ENCODE data around the gene SESN1.

SESN1 gene

DNA sequence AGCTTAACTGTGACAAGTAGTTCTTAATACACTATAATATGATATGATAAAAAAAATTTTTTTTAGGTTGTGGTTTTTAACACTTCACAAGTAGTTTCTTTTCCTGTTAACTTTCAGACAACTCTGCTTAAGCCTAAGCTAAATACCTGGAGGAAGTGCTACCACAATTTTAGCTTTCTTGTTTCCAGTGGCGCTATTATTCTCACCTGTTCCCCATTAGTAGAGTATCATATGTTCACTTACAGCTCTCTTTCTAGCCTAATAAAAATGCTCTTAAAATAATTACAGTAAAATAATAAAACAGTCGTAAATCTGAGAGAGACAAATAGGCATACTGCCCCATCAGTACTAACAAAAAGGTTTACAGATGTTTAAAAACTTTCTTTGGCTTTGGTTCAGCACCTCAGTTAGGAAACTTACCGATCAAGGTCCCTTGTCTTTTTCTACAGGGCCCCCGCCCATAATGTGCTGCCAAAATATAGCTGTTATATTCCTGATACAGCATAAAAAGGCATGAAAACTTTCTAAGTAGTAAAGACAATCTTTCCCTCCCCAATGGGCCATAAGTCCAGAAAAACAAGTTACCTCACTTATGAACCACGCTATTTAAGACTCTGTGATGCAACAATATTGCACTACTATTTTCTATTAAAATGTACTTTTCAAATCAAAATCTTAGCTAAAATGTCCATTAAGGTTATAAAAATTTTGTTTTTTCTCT, 57.9 kb downstream of the SESN1 start:
- DNase-seq (ENCODE audit: insufficient read length, low spot score) (no peak), FAIRE-seq (no peak)
- no peak for TF ChIP-seq PAX5 (IDR thresholded peaks at IDR 0.05; ENCODE audit: insufficient read depth, low read length, severe bottlenecking)
- no peak for TF ChIP-seq POU2F2 (IDR thresholded peaks at IDR 0.05; ENCODE audit: low read depth, low read length)
- TF ChIP-seq SPI1 (IDR thresholded peaks at IDR 0.05; ENCODE audit: low read depth, low read length), result no peak
- TF ChIP-seq POLR2AphosphoS5 (IDR thresholded peaks at IDR 0.05; ENCODE audit: low read depth, low read length), result no peak
- no peak for TF ChIP-seq POLR2A (IDR thresholded peaks at IDR 0.05; ENCODE audit: low read depth, low read length)
- no peak for TF ChIP-seq TAF1 (IDR thresholded peaks at IDR 0.05; ENCODE audit: low read depth, low read length)

DNA sequence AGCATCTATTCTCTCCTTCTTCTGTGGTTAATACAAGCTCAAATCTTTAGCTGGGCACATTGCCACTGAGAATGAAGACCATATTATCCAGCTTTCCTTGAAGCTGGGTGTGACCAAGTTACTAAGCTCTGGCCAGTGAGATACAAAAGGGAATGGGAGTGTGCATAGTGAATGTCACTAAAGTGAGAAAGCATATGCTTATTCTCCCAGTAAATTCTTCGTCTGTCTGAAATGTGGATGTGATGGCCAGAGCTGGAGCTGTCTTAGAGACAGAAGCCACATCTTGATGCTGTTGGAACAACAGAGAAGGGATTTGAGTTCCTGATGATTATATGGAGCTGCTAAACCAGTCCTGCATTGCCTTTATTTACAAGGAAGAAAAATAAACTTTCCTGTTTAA, 60.1 kb downstream of the SESN1 start:
- no peak for TF ChIP-seq TAF1 (IDR thresholded peaks at IDR 0.05; ENCODE audit: low read depth, low read length)
- TF ChIP-seq SPI1 (IDR thresholded peaks at IDR 0.05; ENCODE audit: low read depth, low read length), result no peak
- TF ChIP-seq PAX5 (IDR thresholded peaks at IDR 0.05; ENCODE audit: insufficient read depth, low read length, severe bottlenecking), result no peak
- TF ChIP-seq POLR2AphosphoS5 (IDR thresholded peaks at IDR 0.05; ENCODE audit: low read depth, low read length), result no peak
- no peak for TF ChIP-seq POU2F2 (IDR thresholded peaks at IDR 0.05; ENCODE audit: low read depth, low read length)
- TF ChIP-seq POLR2A (IDR thresholded peaks at IDR 0.05; ENCODE audit: low read depth, low read length), result no peak
- DNase-seq (ENCODE audit: insufficient read length, low spot score), result no peak
- FAIRE-seq, result no peak

GRCh38 chr6:109033655-109034054, 61.0 kb downstream of the SESN1 start:
- no peak for FAIRE-seq
- no peak for DNase-seq (ENCODE audit: insufficient read length, low spot score)

DNA sequence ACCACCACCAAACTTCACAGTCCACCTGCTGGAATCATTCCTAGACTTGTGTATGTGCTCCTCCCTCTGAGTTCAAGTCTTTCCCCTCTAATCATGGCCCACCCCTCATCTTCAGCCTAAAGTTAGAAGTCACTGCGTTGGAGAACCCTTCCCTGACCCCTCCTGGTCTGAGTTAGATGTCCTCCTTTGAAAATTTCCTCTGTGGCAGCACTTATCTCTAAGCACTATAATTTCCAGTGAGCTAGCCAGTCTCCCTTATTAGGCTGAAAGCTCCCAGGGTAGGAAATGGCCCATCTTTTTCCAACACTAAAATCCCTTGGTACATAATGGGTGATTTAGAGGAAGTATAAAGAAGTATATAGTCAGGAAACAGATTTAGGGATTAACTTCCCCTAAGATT, 63.2 kb downstream of the SESN1 start:
- no peak for FAIRE-seq
- DNase-seq (ENCODE audit: insufficient read length, low spot score), result no peak
- TF ChIP-seq PAX5 (IDR thresholded peaks at IDR 0.05; ENCODE audit: insufficient read depth, low read length, severe bottlenecking) (no peak), POLR2A (IDR thresholded peaks at IDR 0.05; ENCODE audit: low read depth, low read length) (no peak), POU2F2 (IDR thresholded peaks at IDR 0.05; ENCODE audit: low read depth, low read length) (no peak), POLR2AphosphoS5 (IDR thresholded peaks at IDR 0.05; ENCODE audit: low read depth, low read length) (no peak), TAF1 (IDR thresholded peaks at IDR 0.05; ENCODE audit: low read depth, low read length) (no peak), SPI1 (IDR thresholded peaks at IDR 0.05; ENCODE audit: low read depth, low read length) (no peak)

More at GRCh38 chr6:109033655-109034054, 61.0 kb downstream of the SESN1 start:
- TF ChIP-seq POU2F2 (IDR thresholded peaks at IDR 0.05; ENCODE audit: low read depth, low read length) (no peak), PAX5 (IDR thresholded peaks at IDR 0.05; ENCODE audit: insufficient read depth, low read length, severe bottlenecking) (no peak), POLR2AphosphoS5 (IDR thresholded peaks at IDR 0.05; ENCODE audit: low read depth, low read length) (no peak), SPI1 (IDR thresholded peaks at IDR 0.05; ENCODE audit: low read depth, low read length) (no peak), TAF1 (IDR thresholded peaks at IDR 0.05; ENCODE audit: low read depth, low read length) (no peak), POLR2A (IDR thresholded peaks at IDR 0.05; ENCODE audit: low read depth, low read length) (no peak)

- no peak for DNase-seq (ENCODE audit: insufficient read length, low spot score)
- no peak for FAIRE-seq
- TF ChIP-seq POU2F2 (IDR thresholded peaks at IDR 0.05; ENCODE audit: low read depth, low read length) (no peak), PAX5 (IDR thresholded peaks at IDR 0.05; ENCODE audit: insufficient read depth, low read length, severe bottlenecking) (no peak), POLR2A (IDR thresholded peaks at IDR 0.05; ENCODE audit: low read depth, low read length) (no peak), SPI1 (IDR thresholded peaks at IDR 0.05; ENCODE audit: low read depth, low read length) (no peak), TAF1 (IDR thresholded peaks at IDR 0.05; ENCODE audit: low read depth, low read length) (no peak), POLR2AphosphoS5 (IDR thresholded peaks at IDR 0.05; ENCODE audit: low read depth, low read length) (no peak)
Observed at GRCh38 chr6:109029313-109029712, 65.3 kb downstream of the SESN1 start.

- DNase-seq (ENCODE audit: insufficient read length, low spot score) (no peak), FAIRE-seq (no peak)
- TF ChIP-seq SPI1 (IDR thresholded peaks at IDR 0.05; ENCODE audit: low read depth, low read length), result no peak
- no peak for TF ChIP-seq POLR2A (IDR thresholded peaks at IDR 0.05; ENCODE audit: low read depth, low read length)
- TF ChIP-seq TAF1 (IDR thresholded peaks at IDR 0.05; ENCODE audit: low read depth, low read length), result no peak
- TF ChIP-seq POU2F2 (IDR thresholded peaks at IDR 0.05; ENCODE audit: low read depth, low read length), result no peak
- no peak for TF ChIP-seq POLR2AphosphoS5 (IDR thresholded peaks at IDR 0.05; ENCODE audit: low read depth, low read length)
- TF ChIP-seq PAX5 (IDR thresholded peaks at IDR 0.05; ENCODE audit: insufficient read depth, low read length, severe bottlenecking), result no peak
Observed at GRCh38 chr6:109028439-109028838, 66.2 kb downstream of the SESN1 start.

DNA sequence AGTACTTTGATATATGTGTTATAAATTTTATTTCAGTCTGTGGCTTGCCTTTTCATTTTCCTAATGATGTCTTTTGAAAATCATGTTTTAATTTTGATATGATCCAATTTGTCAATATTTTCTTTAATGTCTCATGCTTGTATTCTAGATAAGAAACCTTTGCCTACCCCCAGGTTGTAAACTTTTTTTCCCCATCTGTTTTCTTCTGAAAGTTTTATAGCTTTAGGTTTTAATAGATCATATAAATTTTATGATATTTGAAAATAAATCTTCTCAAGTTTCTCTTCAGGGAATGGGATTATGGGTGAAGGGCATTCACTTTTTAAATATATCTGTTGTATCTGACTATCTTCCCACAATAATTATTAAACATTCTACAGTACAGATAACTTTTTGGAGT, 66.7 kb downstream of the SESN1 start:
- FAIRE-seq (no peak), DNase-seq (ENCODE audit: insufficient read length, low spot score) (no peak)
- TF ChIP-seq POLR2AphosphoS5 (IDR thresholded peaks at IDR 0.05; ENCODE audit: low read depth, low read length) (no peak), POU2F2 (IDR thresholded peaks at IDR 0.05; ENCODE audit: low read depth, low read length) (no peak)

DNA sequence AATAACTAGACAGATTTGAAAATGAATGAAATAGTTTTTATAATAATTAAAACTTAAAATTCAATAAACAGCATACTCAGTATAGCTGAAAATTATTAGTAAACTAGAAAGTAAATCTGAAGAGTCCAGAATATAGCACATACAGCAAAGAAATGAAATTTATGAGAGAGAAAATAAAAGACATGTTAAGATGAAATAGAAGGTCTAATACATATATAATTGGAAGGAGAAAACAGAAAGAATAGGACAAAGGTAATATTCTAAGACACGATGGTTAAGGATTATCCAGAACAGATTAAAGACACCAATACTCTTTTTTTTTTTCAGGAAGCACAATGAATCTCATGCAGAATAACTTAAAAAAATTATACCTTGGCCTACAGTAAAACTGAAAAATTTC, 69.0 kb downstream of the SESN1 start:
- TF ChIP-seq TAF1 (IDR thresholded peaks at IDR 0.05; ENCODE audit: low read depth, low read length) (no peak), POU2F2 (IDR thresholded peaks at IDR 0.05; ENCODE audit: low read depth, low read length) (no peak), PAX5 (IDR thresholded peaks at IDR 0.05; ENCODE audit: insufficient read depth, low read length, severe bottlenecking) (no peak), POLR2AphosphoS5 (IDR thresholded peaks at IDR 0.05; ENCODE audit: low read depth, low read length) (no peak), POLR2A (IDR thresholded peaks at IDR 0.05; ENCODE audit: low read depth, low read length) (no peak), SPI1 (IDR thresholded peaks at IDR 0.05; ENCODE audit: low read depth, low read length) (no peak)
- FAIRE-seq, result no peak
- DNase-seq (ENCODE audit: insufficient read length, low spot score), result no peak

GRCh38 chr6:109024784-109025183, 69.9 kb downstream of the SESN1 start:
- TF ChIP-seq POLR2A (IDR thresholded peaks at IDR 0.05; ENCODE audit: low read depth, low read length) (no peak), POU2F2 (IDR thresholded peaks at IDR 0.05; ENCODE audit: low read depth, low read length) (no peak), TAF1 (IDR thresholded peaks at IDR 0.05; ENCODE audit: low read depth, low read length) (no peak), POLR2AphosphoS5 (IDR thresholded peaks at IDR 0.05; ENCODE audit: low read depth, low read length) (no peak)
- DNase-seq (ENCODE audit: insufficient read length, low spot score), result no peak

DNA sequence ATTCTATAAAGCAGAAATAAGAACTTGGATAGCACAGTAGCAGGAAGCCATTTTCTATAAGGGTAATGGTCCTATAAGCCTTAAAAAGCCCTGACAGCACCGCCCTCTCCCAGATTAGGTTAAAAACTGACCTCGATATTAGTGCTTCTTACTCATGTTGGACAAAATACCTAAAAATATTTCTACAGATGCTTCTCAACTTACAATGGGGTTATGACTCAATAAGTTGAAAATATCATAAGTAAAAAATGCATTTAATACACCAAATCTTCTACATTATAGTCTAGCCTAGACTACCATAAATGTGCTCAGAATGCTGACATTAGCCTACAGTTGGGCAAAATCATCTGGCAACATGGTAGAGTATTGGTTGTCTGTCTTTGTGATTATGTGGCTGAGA, 70.3 kb downstream of the SESN1 start:
- FAIRE-seq, result no peak
- DNase-seq (ENCODE audit: insufficient read length, low spot score), result no peak
- TF ChIP-seq POLR2AphosphoS5 (IDR thresholded peaks at IDR 0.05; ENCODE audit: low read depth, low read length), result no peak
- TF ChIP-seq POU2F2 (IDR thresholded peaks at IDR 0.05; ENCODE audit: low read depth, low read length), result no peak
- no peak for TF ChIP-seq POLR2A (IDR thresholded peaks at IDR 0.05; ENCODE audit: low read depth, low read length)
- no peak for TF ChIP-seq TAF1 (IDR thresholded peaks at IDR 0.05; ENCODE audit: low read depth, low read length)
- no peak for TF ChIP-seq SPI1 (IDR thresholded peaks at IDR 0.05; ENCODE audit: low read depth, low read length)
- no peak for TF ChIP-seq PAX5 (IDR thresholded peaks at IDR 0.05; ENCODE audit: insufficient read depth, low read length, severe bottlenecking)

More at GRCh38 chr6:109024784-109025183, 69.9 kb downstream of the SESN1 start:
- no peak for FAIRE-seq

All from GM12891 (cell line).